LHCN-M2 (cell line): Measurements from ENCODE around the gene C20orf96. TPM values are rescaled to one million over a fixed set of nuclear protein-coding genes. Genes with fewer than 3 reads are reported as not detected.
"Not testable (repeated sequence)": the region's sequence is repeated elsewhere in the genome, so short reads cannot be mapped to it uniquely, and the experiment has no call there.

Experiments used
- DNase-seq: peaks from one replicate; pipeline ENCODE4 v3.0.0-alpha.2; 2012; ENCODE audit warnings: low read depth
- polyA plus RNA-seq: library from polyadenylated mRNA; unstranded; fragments of >200 nt; gene quantifications from one replicate; pipeline ENCODE4 v1.2.1, GENCODE V29; 2012; ENCODE audit warnings: missing spikeins
- total RNA-seq: library from RNA; depleted of rRNA; stranded (reverse); fragments of >200 nt; gene quantifications from 2 replicates; pipeline ENCODE4 v1.2.3, GENCODE V29; 2014; rRNA removed

C20orf96 gene
- total RNA-seq = 2.5 and 2.8 TPM in 2 replicates
- 4.8 TPM for polyA plus RNA-seq

GRCh38 chr20:290084-290831, at the start of gene C20orf96:
Gene C20orf96, minus strand, starts transcription at chr20:290750. Its CDS starts 140 bp downstream, at chr20:290610.
- DNase-seq = peak; percentile 95

- DNase-seq = not testable (repeated sequence)
Measured at GRCh38 chr20:336040-336439, 45.5 kb upstream of the C20orf96 start.

- no peak for DNase-seq
Measured at GRCh38 chr20:334578-334977, 44.0 kb upstream of the C20orf96 start.

GRCh38 chr20:330233-331149, 39.9 kb upstream of the C20orf96 start:
- DNase-seq = peak; percentile 72

- no peak for DNase-seq
Measured at GRCh38 chr20:329851-330232, 39.3 kb upstream of the C20orf96 start.

GRCh38 chr20:328975-329695, 38.6 kb upstream of the C20orf96 start:
- DNase-seq = no peak

GRCh38 chr20:328027-328974, 37.8 kb upstream of the C20orf96 start:
- no peak for DNase-seq

- DNase-seq = peak; percentile 89
Measured at GRCh38 chr20:327186-328026, 36.9 kb upstream of the C20orf96 start.

- DNase-seq = peak; percentile 32
Measured at GRCh38 chr20:326645-327185, 36.2 kb upstream of the C20orf96 start.

- DNase-seq = peak; percentile 64
Measured at GRCh38 chr20:325889-326644, 35.5 kb upstream of the C20orf96 start.

- DNase-seq = peak; percentile 85
Measured at GRCh38 chr20:325045-325888, 34.7 kb upstream of the C20orf96 start, which contains the start of gene SOX12. Gene SOX12, plus strand, starts transcription at chr20:325552. Its CDS starts 373 bp downstream, at chr20:325925.

- peak; percentile 85 for DNase-seq
Measured at GRCh38 chr20:324177-325044, 33.9 kb upstream of the C20orf96 start.

GRCh38 chr20:316316-317068, 25.9 kb upstream of the C20orf96 start:
- no peak for DNase-seq

GRCh38 chr20:313948-314347, 23.4 kb upstream of the C20orf96 start:
- DNase-seq = peak; percentile 89

- DNase-seq = no peak
Measured at GRCh38 chr20:313402-313801, 22.9 kb upstream of the C20orf96 start.

GRCh38 chr20:312866-313265, 22.3 kb upstream of the C20orf96 start:
- DNase-seq = no peak
